ENCODE data around the gene ZMYND15.

GRCh38 chr17:4735876-4736651, 3.6 kb upstream of the ZMYND15 start:
- TF ChIP-seq CTCF (conservative IDR thresholded peaks at IDR 0.05 in 1 of 2, IDR thresholded peaks at IDR 0.05 in 1 of 2; ENCODE audit: low read depth in 1 of 2, low read length in 2 of 2) (no peak), EZH2 (IDR thresholded peaks at IDR 0.05; ENCODE audit: low read length, missing control alignments) (no peak)

Data from fibroblast of lung (primary cell).